NCI-H1048 (cell line): Measurements from ENCODE around the gene PNMA3.
"Not testable (repeated sequence)": the region's sequence is repeated elsewhere in the genome, so short reads cannot be mapped to it uniquely, and the experiment has no call there.

Source experiments
- DNase-seq: peaks from one replicate; lab custom pipeline; 2025; lab: John Stamatoyannopoulos, UW

Gene PNMA3

DNA sequence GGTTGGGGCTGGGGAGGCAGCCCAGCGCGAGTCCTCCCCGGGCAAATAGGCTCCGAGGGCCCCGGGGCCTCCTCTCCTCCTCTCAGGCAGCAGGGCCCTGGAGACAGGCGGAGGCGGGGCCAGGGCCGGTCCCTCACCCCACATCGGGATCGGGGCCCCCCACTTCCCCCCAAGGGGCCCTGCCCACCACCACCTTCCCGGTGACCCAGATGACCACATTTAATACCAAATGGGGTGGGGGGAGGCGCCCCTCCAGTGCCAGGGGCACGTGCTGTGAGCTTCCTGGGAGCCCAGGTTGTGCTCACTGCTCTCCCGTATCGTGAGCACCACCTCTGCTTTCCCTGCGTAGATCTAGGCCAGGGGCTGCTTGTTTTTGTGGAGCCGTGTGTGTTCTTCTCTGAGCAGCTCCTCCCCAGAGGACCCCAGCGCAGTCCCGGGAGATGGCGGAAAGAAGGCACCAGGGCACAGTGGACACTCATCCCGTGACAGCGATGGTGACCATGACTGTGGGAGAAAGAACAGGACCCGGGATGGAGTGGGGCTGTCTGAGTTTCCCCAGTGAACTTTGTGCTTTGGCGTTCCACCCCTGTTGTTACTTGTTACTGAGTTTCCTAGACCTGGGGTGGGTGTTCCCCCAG, 18.1 kb downstream of the PNMA3 start:
- DNase-seq = no peak

DNA sequence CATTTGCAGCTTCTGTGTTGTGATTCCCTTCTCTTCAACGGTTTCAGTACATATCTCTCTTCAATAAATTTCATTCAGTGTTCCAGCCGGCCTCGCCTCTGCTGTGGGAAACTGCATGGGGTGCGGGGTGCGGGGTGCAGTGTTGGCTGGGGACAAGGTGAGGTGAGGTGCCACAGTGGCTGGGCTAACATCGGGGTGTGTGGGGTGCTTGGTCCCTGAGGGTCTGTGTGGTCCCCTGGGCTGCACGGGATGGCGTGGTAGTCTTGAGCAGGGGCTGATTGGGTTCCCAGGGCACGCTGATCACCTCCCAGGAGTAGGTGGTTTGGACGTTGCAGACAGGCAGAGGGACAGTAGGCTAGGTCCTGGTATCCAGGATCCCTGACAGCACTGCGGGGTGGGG, 18.7 kb downstream of the PNMA3 start:
- DNase-seq = no peak

DNA sequence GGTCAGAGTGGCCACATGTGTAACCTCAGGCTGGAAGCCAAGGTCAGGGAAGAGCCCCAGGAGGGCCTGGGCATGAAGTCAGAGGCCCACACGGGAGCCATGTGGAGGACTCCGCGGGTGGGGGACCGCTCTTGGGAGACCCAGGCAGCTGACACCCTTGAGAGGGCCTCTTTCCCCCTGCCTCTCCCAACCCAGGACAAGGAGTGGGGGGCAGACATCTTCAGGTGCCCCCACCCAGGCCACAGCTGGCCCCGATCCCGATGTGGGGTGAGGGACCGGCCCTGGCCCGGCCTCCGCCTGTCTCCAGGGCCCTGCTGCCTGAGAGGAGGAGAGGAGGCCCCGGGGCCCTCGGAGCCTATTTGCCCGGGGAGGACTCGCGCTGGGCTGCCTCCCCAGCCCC, 19.1 kb downstream of the PNMA3 start:
- DNase-seq = no peak

DNA sequence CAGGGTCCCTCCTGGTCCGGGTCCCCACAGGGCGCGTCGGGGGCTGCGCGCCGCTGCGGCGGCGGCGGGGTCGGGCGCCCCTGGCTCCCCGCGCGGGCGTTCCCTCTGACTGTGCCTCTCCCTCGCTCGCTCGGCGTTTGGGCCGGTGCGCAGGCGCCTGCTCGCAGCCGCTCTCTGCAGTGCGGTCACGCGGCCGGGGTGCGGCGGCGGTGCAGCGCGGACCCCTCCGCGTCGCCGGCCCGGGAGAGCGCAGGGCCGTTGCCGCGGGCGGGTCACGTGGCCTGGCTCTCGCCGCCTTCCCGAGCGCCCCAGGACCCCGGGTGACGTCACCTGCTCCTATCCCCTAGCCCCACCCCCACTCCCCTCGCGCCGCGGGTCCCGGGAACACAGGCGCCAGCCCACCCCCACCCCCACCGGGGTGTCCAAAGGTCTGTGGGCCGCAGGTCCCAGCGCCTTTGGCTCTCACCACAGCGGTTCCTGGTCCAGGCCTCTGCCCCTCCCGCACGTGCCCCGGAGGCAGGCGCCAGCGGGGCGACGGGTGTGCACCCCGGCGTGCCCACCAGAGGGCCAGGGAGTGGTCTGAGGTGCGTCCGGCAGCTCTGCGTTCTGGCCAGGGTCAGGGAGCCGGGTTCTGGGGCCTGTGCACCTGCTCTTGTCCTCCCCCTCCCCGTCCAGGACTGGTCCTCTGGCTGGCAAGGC, 21.3 kb downstream of the PNMA3 start:
- not testable (repeated sequence) for DNase-seq

DNA sequence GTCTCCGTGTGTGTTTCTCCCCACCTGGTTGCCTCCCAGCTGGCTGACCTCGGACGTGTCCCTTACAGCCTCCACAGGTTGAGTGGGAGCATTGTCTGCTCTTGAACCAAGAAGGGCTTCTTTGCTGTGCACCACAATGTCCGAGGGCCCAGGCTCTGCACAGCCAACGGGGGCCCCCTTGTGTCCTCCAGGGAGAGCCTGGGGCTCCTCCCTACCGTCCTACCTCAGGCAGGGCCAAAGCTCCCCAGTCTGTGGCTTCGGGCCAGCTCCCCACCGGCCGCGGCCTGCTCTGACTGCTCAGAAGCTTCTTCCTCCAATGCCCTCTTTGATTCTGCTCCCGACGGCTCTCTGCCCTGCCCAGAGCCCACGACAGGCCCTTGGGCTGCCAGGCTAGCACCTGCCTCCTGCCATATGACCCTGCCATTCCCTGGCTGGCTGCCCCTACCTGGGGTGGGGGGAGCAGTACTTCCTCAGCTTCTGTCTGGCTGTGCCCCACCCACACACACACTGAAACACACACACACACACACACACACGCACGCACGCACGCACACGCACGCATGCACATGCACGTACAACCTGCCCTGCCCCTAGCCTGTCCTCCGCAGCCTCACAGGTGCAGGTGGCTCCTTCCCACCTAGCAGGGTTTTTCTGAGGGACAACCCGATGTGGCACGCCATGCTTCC, 27.1 kb downstream of the PNMA3 start:
- not testable (repeated sequence) for DNase-seq

DNA sequence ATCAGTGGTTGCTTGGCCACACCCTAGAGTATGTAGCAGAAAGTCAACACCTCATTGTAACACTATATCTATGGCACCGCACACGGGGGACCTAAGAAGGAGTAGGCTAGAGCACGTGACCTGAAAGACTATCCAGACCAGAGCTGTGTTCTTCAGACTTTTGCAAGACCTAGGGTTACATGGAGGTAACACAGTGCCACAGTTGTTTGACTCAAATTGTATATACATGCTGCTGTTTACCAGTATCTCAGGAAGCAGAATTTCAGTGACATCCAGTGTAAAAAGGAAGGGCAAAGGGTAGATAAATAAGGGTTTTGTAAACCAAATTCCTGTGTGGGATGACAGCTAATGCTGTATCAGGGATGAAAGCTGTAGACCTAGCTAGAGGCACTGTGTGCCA, 46.1 kb downstream of the PNMA3 start:
- DNase-seq = no peak

DNA sequence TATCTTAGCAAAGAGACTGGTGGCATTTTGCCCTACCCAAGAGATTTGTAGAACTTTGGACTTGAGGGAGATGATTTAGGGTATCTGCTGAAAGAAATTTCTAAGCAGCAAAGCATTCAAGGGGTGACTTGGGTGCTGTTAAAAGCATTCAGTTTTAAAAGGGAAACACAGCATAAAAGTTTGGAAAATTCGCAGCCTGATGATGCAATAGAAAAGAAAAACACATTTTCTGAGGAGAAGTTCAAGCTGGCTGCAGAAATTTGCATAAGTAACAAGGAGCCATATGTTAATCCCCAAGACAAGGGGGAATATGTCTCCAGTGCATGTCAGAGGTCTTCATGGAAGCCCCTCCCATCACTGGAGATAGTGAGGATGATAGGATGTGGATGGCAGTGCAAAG, 48.7 kb downstream of the PNMA3 start:
- not testable (repeated sequence) for DNase-seq

DNA sequence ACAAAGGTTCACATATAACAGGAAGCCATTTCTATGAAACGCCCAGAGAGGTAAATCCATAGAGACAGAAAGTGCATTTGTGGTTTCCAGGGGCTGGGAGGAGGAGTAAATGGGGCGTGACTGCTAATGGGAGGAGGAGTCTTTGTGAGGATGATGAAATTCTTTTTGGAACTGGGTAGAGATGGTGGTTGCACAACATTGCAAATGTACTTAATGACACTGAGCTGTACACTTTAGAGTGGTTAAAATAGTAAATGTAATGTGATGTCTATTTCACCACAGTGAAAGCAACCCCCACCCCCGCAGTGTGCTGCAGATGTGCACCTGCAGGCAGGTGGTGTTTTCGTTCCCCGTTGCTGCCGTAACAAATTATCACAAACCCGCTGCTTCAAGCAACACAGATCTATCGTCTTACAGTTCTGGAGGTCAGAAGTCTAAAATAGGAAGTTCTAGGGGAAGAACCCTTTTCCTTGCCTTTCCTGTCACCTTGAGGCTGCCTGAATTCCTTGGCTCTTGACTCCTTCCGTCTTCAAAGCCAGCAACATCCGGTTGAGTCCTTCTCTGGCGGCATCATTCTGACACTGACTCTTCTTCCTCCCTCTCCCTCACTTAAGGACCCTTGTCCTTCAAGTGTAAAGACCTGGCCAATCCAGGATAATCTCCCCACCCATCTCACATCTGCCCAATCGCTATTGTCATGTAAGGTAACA, 50.0 kb downstream of the PNMA3 start:
- not testable (repeated sequence) for DNase-seq
